ENCODE measurements around the gene CLEC14A. TPM values are rescaled to one million over a fixed set of nuclear protein-coding genes. Genes with fewer than 3 reads are reported as not detected.

Gene CLEC14A
- total RNA-seq, 1 donor from 2014 or later: 5.1 TPM

DNA sequence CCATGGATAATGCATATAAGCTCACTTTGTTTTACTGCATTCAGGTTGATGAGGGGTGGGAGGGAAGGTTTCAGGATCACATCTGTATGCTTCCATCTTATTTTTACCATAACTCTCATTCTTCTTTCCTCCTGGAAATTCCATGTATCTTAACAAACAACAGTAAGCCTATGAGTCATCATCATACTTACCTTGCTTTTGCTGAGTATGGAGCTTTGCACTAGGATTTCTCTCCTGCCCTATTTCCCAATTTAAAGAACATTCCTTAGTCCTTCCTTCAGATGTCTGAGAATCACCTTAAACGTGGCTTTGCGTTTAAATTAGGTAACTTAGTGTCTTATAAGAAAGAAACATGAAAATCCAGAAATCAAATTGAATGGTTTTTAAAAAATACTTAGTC, 1.6 kb upstream of the CLEC14A start:
- H3K9me3 Mint-ChIP-seq (ENCODE audit: unreplicated experiment): no peaks in the 10 kb centered on the region
- no peak for DNase-seq (ENCODE audit: low spot score)
- no peak overlapping the region for H3K27ac Mint-ChIP-seq (ENCODE audit: unreplicated experiment)
- peaks cover 6% of the 10 kb centered on the region for H3K27me3 Mint-ChIP-seq (ENCODE audit: unreplicated experiment)
- no peaks in the 10 kb centered on the region for H3K36me3 Mint-ChIP-seq (ENCODE audit: low read depth, unreplicated experiment)
- TF ChIP-seq CTCF (IDR thresholded peaks at IDR 0.05; ENCODE audit: unreplicated experiment): no peak
- peaks cover 13% of the 10 kb centered on the region for H3K4me1 Mint-ChIP-seq (ENCODE audit: unreplicated experiment)
- no peak overlapping the region for H3K4me3 Mint-ChIP-seq (ENCODE audit: unreplicated experiment)

- no peak for TF ChIP-seq CTCF (IDR thresholded peaks at IDR 0.05; ENCODE audit: unreplicated experiment)
- Mint-ChIP-seq H3K4me3 (ENCODE audit: unreplicated experiment) (peak overlapping the region; percentile 82), H3K4me1 (ENCODE audit: unreplicated experiment) (peaks cover 13% of the 10 kb centered on the region), H3K27ac (ENCODE audit: unreplicated experiment) (no peak overlapping the region), H3K9me3 (ENCODE audit: unreplicated experiment) (no peaks in the 10 kb centered on the region), H3K27me3 (ENCODE audit: unreplicated experiment) (peaks cover 6% of the 10 kb centered on the region), H3K36me3 (ENCODE audit: low read depth, unreplicated experiment) (no peaks in the 10 kb centered on the region)
- no peak for DNase-seq (ENCODE audit: low spot score)
Measured at GRCh38 chr14:38256533-38256840, 594 bp upstream of the CLEC14A start.

- peak; percentile 38 for DNase-seq (ENCODE audit: low spot score)
- Mint-ChIP-seq H3K4me3 (ENCODE audit: unreplicated experiment) (peak overlapping the region; percentile 37), H3K36me3 (ENCODE audit: low read depth, unreplicated experiment) (no peaks in the 10 kb centered on the region), H3K9me3 (ENCODE audit: unreplicated experiment) (no peaks in the 10 kb centered on the region), H3K27me3 (ENCODE audit: unreplicated experiment) (peaks cover 5% of the 10 kb centered on the region), H3K27ac (ENCODE audit: unreplicated experiment) (no peak overlapping the region), H3K4me1 (ENCODE audit: unreplicated experiment) (peaks cover 13% of the 10 kb centered on the region)
- TF ChIP-seq CTCF (IDR thresholded peaks at IDR 0.05; ENCODE audit: unreplicated experiment): no peak
Measured at GRCh38 chr14:38255408-38255672, 553 bp downstream of the CLEC14A start.

DNA sequence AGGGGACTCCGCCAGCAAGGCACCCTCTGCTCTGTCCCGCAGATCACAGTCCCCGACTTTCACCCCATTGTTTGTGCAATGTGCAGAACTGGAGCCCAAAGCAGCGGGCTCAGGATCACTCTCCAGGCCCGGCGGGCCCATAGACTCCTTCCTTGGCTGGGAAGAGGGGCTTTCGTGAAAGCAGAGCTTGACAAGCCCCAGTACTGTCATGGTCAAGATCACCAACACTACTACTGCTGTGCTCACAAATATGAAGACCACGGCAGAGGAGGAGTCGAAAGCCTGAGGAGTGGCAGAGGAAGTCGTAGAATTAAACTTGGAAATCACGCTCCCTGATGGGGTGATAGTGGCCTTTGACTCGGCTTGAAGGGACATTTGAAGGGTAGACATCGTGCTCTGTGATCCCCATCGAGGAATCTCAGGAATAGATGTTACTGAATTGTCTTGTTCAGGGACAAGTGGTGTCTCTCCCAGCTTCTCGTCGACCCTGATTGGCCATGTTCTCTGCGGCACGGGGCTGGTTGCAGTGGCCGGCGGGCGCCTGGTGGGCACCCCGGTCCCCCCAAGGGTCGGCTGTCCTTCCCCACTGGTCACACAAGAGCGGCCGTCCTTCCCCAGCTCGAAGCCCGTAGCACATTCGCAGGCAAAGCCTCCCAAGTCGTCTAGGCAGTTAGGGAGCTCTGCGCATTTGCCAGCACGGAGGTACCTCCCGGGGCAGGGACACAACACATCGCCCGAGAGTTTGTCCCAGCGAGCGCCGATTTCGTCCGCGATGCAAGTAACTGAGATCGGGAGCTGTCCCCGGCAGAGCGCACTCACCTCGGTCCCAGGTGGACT, 1.1 kb downstream of the CLEC14A start:
- Mint-ChIP-seq H3K9me3 (ENCODE audit: unreplicated experiment) (no peaks in the 10 kb centered on the region), H3K27ac (ENCODE audit: unreplicated experiment) (no peak overlapping the region), H3K4me1 (ENCODE audit: unreplicated experiment) (peaks cover 13% of the 10 kb centered on the region), H3K36me3 (ENCODE audit: low read depth, unreplicated experiment) (no peaks in the 10 kb centered on the region), H3K4me3 (ENCODE audit: unreplicated experiment) (peak overlapping the region; percentile 40), H3K27me3 (ENCODE audit: unreplicated experiment) (peaks cover 5% of the 10 kb centered on the region)
- TF ChIP-seq CTCF (IDR thresholded peaks at IDR 0.05; ENCODE audit: unreplicated experiment): no peak
- DNase-seq (ENCODE audit: low spot score): peak; percentile 24

DNA sequence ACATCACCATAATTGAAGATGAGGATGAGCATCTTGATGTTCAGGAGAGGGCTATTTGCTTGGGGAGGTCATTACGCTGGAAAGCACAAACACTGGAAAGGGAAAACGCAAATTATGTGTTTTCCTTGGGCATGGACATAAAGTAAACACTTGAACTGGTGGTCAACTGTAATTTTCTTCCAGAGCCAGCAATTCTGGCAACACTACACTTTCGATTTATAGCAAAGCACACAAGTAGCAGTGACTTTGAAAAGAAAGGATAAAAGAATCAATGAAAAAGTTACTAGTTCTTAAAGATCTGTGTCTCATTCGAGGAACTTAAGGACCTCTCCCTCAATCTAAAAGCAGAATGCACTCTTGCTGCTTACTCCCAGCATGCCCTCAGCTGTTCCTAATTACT, 2.2 kb downstream of the CLEC14A start:
- no peaks in the 10 kb centered on the region for H3K9me3 Mint-ChIP-seq (ENCODE audit: unreplicated experiment)
- no peak for DNase-seq (ENCODE audit: low spot score)
- H3K27me3 Mint-ChIP-seq (ENCODE audit: unreplicated experiment): peaks cover 8% of the 10 kb centered on the region
- no peak overlapping the region for H3K4me3 Mint-ChIP-seq (ENCODE audit: unreplicated experiment)
- no peak for TF ChIP-seq CTCF (IDR thresholded peaks at IDR 0.05; ENCODE audit: unreplicated experiment)
- no peak overlapping the region for H3K27ac Mint-ChIP-seq (ENCODE audit: unreplicated experiment)
- peaks cover 13% of the 10 kb centered on the region for H3K4me1 Mint-ChIP-seq (ENCODE audit: unreplicated experiment)
- H3K36me3 Mint-ChIP-seq (ENCODE audit: low read depth, unreplicated experiment): no peaks in the 10 kb centered on the region

Measured in endothelial cell (in vitro differentiated cells).